Skeletal muscle satellite cell (primary cell): ENCODE results near the gene ZFP69B.

Experiments used
- H3K27me3 ChIP-seq: 2 replicates; pipeline ENCODE4 v1.7.0; 2013; ENCODE audit warnings: low read length; ENCODE audit not compliant: control insufficient read depth, insufficient read depth
- H3K36me3 ChIP-seq: 2 replicates; pipeline ENCODE4 v1.7.0; 2013; ENCODE audit warnings: mild to moderate bottlenecking, control low read depth, low read length; ENCODE audit not compliant: insufficient read depth
- H3K4me1 ChIP-seq: 2 replicates; pipeline ENCODE4 v1.7.0; 2013; ENCODE audit warnings: low read length; ENCODE audit not compliant: control insufficient read depth, insufficient read depth
- H3K4me2 ChIP-seq: 2 replicates; pipeline ENCODE4 v1.7.0; 2013; ENCODE audit warnings: mild to moderate bottlenecking, low read length
- H3K4me3 ChIP-seq: 2 replicates; pipeline ENCODE4 v1.7.0; 2013; ENCODE audit warnings: low read length
- H3K9ac ChIP-seq: 2 replicates; pipeline ENCODE4 v1.7.0; 2013; ENCODE audit warnings: mild to moderate bottlenecking, low read depth, low read length, moderate library complexity
- H3K9me3 ChIP-seq: replicated peaks from 2 replicates; pipeline ENCODE4 v1.7.0; 2013; ENCODE audit warnings: mild to moderate bottlenecking, control low read depth, low read length

Gene ZFP69B

DNA sequence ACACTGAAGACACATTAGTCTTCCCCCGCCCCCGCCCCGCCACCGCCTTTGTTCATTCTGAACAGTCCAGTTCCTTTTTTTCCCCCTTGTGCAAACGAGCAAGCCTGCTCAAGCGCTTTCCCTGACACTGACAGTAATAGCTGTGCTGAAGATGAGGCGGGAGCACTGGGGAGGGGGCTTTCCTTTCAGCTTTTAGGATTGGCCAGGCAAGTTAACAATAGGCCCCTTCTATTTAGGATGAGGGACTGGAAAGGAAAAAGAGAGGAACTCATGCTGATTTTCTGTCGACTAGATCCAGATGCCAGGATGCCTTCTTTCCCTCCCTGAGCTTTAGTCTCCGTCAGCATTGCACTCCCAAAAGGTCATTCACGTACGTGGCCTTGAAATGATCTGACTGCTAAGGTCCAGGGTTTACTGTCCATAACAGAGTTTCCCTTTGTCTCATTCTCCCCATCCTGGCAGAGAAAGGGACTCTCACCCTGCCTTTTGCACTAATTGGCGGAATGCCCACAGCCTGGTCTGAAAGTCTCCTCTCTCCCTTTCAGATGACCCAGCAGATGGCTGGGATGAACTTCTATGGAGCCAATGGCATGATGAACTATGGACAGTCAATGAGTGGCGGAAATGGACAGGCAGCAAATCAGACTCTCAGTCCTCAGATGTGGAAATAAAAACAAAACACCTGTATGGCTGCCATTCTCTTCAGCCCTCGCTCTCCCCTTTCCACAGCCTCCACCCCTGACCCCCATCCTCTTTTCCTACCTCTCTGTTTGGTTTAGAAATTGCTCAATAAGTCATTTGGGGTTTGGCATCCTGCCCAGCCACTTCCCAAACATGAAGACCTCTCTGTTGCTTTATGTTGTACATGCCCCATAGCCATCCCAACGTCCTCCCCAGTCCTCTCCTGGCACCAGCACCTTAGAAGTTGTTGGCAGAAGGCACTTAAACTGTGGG is 28.6 kb upstream of the ZFP69B start:
- H3K4me1 ChIP-seq: no peaks in the 10 kb centered on the region
- no peak overlapping the region for H3K4me2 ChIP-seq
- no peaks in the 10 kb centered on the region for H3K27me3 ChIP-seq
- no peaks in the 10 kb centered on the region for H3K9me3 ChIP-seq
- H3K4me3 ChIP-seq: no peak overlapping the region
- H3K36me3 ChIP-seq: peaks cover 41% of the 10 kb centered on the region
- H3K9ac ChIP-seq: no peak overlapping the region

DNA sequence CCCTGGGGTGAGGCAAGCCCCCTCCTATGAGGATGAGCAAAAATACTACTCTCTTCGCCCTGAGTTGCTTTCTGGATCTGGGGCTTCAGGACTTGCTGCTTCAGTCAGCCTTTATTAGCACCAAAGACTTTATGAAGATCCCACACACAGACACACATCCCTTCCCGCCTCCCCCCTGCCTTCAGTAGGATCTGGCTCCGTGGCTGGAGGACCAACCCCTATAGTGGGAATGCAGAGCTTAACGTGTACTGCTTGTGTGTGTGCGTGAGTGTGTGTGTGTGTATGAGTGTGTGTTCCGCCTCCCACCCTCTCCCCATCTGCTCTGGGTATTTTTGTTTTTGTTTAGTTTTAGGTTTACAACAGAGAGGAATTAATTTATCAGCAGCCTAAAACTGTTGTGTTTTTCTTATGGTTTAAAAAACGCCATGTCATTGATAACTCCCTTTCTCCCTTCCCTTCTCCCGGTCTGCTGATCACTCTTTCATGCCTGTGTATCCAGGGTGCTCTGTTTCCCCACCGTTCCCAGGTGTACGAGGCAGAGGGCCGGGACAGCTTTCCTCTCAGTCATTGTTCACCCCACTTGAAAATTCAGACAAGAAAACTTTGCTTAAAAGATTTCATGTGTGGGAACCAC is 27.5 kb upstream of the ZFP69B start:
- H3K9ac ChIP-seq: no peak overlapping the region
- no peak overlapping the region for H3K4me3 ChIP-seq
- no peak overlapping the region for H3K4me2 ChIP-seq
- no peaks in the 10 kb centered on the region for H3K4me1 ChIP-seq
- H3K9me3 ChIP-seq: no peaks in the 10 kb centered on the region
- no peaks in the 10 kb centered on the region for H3K27me3 ChIP-seq
- H3K36me3 ChIP-seq: peaks cover 31% of the 10 kb centered on the region

DNA sequence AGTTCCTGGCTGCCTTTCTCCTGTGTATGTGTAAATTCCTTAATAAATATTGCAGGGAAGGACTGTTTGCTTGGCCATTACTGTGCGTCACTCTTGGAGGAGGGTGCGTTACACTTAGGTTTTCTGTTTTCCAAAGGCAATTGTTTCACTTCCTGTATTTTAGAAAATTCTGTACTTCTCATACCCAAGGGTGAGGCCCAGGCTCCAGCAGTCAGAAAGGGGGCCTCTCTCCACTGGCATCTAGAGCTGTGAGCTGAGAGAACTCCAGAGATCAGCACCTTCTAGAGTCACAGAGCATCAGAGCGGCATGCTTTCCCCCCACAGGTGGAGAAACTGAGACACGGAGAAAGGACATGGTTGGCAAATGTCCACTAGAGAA is 27.0 kb upstream of the ZFP69B start:
- peaks cover 26% of the 10 kb centered on the region for H3K36me3 ChIP-seq
- no peak overlapping the region for H3K4me3 ChIP-seq
- H3K4me1 ChIP-seq: no peaks in the 10 kb centered on the region
- H3K9me3 ChIP-seq: no peaks in the 10 kb centered on the region
- no peak overlapping the region for H3K4me2 ChIP-seq
- H3K27me3 ChIP-seq: no peaks in the 10 kb centered on the region
- H3K9ac ChIP-seq: no peak overlapping the region

DNA sequence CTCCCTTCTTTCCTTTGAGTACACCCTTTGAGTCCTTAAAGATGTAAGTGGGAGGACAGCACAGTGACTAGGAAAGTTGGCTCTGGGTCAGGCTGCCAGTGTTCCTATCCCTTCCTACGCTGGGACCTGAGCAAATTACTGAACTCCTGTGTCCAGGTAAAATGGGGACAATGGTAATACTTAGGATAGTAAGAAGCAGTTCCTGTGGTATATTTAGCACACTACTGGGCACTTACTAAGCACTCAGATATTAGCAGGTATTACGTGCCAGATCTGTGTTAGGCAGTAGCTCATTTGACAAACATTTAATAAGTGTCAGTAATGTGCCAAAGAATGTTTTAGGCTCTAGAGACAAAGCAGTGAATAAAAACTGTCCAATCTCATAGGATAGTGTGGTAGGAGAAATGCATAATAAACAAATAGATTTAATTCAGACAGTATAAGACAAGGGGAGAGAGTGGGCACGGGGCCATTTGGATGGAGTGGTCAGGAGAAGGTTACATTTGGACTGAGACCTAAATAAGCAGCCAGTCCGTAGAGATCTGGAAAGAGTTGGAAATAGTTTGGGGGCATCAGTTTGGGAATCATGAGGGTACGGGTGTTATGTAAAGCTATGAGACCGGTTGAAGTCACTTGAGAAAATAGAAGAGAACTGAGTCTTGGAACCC is 26.2 kb upstream of the ZFP69B start:
- no peak overlapping the region for H3K9ac ChIP-seq
- no peak overlapping the region for H3K4me2 ChIP-seq
- H3K4me3 ChIP-seq: no peak overlapping the region
- H3K27me3 ChIP-seq: no peaks in the 10 kb centered on the region
- H3K36me3 ChIP-seq: peaks cover 19% of the 10 kb centered on the region
- no peaks in the 10 kb centered on the region for H3K4me1 ChIP-seq
- H3K9me3 ChIP-seq: no peaks in the 10 kb centered on the region

DNA sequence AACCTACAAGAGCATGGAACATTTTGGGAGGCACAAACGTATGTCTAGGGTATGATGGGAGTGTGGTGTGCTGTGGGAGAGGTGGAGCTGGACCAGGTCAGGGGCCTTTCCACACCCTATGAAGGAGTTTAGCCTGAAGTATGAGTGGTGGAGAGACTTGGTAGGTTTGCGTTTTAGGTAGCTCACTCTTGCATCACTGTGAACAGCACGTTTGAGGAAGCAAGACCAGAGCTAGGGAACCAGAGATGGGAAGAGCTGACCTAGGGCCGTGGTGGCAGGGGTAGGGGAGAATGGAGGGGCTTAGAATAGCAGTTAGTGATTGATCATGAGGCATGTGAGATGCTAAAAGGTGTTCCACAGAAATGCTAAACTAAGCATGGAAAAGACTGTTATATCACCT is 25.1 kb upstream of the ZFP69B start:
- Histone ChIP-seq H3K4me1 (no peaks in the 10 kb centered on the region), H3K4me3 (no peak overlapping the region), H3K36me3 (peaks cover 19% of the 10 kb centered on the region), H3K9me3 (no peaks in the 10 kb centered on the region), H3K4me2 (no peak overlapping the region), H3K9ac (no peak overlapping the region), H3K27me3 (no peaks in the 10 kb centered on the region)

DNA sequence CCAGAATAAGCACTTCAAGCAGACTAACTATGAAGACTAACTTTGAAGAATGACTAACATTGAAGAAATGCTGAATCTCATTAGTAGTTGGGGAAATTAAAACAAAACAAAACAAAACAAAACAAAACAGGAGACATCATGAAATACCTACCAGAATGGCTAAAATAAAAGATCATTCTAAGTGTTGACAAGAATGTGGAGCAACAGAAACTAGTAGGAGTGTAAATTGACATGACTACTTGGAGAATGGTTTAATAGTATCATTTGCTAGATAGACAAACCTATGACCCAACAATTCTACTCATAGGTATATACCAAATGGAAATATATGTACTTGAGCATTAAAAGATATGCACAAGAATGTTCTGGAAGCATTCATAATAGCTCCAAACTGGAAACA is 18.9 kb upstream of the ZFP69B start:
- H3K27me3 ChIP-seq: no peaks in the 10 kb centered on the region
- no peaks in the 10 kb centered on the region for H3K9me3 ChIP-seq
- H3K9ac ChIP-seq: no peak overlapping the region
- no peak overlapping the region for H3K4me2 ChIP-seq
- H3K36me3 ChIP-seq: no peaks in the 10 kb centered on the region
- H3K4me1 ChIP-seq: peaks cover 5% of the 10 kb centered on the region
- no peak overlapping the region for H3K4me3 ChIP-seq

DNA sequence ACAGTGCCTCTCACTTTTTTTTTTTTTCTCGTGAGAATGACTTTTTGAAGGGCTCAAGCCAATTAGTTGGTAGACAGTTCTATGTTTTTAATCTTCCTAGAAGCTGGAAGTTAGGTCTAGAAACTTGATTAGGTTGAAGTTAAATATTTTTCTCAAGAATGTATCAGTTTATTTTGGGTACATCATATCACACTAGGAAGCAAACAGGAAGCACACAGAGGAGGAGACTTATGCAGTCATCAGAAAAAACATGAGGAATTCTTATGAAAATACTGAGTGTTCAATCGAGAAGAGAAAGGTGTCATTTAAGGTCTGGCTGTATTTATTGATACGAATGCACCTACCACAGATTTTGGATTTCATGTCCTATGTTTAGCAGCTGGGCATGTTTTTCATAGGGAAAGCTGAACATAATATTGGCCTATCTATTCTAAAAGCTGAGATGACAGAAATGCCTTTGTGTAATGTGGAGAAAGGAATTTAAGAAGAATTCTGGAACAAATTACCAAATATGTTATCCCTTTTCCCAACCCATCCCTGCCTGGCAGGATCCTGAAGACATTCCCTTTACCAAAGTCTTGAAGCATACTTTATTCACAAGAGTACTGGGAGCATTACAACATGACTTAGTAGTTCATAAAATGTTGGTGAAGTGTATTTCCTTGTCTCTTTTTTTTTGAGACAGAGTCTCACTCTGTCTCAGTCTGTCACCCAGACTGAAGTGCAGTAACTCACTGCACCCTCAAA is 17.5 kb upstream of the ZFP69B start:
- Histone ChIP-seq H3K4me2 (no peak overlapping the region), H3K4me3 (no peak overlapping the region), H3K4me1 (peaks cover 5% of the 10 kb centered on the region), H3K27me3 (no peaks in the 10 kb centered on the region), H3K9ac (no peak overlapping the region), H3K9me3 (no peaks in the 10 kb centered on the region), H3K36me3 (no peaks in the 10 kb centered on the region)

DNA sequence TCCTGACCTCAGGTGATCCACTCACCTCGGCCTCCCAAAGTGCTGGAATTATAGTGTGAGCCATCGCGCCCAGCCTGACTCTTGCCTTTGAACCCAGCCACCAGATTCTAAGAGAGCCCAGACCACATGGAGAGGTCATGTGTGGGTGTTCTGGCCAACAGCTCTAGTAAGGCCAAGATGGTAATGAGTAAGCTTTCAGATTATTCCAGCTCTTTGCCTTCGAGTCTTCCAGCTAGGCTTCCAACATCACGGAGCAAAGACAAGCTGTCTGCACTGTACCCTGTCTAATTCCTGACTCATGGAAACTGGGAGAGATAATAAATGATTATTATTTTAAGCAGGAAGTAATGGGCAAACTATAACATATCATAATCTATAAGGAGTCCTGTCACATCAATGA is 14.8 kb upstream of the ZFP69B start:
- Histone ChIP-seq H3K9me3 (no peaks in the 10 kb centered on the region), H3K4me1 (peaks cover 5% of the 10 kb centered on the region), H3K27me3 (no peaks in the 10 kb centered on the region), H3K4me3 (no peak overlapping the region), H3K4me2 (no peak overlapping the region), H3K36me3 (no peaks in the 10 kb centered on the region), H3K9ac (no peak overlapping the region)

DNA sequence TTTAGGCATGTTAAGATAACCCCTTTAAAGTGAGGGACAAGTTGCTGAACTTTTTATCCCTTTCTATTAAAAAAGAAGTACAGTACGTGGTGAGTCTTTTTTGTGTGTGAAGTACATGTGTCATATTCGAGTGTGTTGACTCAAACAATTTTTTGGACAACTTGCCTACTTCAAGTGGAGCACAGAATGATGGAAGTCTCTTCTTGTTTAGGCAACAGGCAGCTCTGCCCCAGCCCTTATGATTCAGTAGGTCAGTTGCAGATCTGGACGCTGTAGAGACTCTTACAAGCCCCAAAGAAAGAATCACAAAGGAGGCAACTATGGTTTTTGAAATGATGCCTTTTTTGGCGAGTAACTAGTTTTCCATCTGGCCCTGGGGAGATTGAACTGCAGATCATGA is 14.4 kb upstream of the ZFP69B start:
- H3K4me2 ChIP-seq: no peak overlapping the region
- no peaks in the 10 kb centered on the region for H3K36me3 ChIP-seq
- H3K9me3 ChIP-seq: no peaks in the 10 kb centered on the region
- no peak overlapping the region for H3K9ac ChIP-seq
- peaks cover 5% of the 10 kb centered on the region for H3K4me1 ChIP-seq
- H3K27me3 ChIP-seq: no peaks in the 10 kb centered on the region
- H3K4me3 ChIP-seq: no peak overlapping the region

DNA sequence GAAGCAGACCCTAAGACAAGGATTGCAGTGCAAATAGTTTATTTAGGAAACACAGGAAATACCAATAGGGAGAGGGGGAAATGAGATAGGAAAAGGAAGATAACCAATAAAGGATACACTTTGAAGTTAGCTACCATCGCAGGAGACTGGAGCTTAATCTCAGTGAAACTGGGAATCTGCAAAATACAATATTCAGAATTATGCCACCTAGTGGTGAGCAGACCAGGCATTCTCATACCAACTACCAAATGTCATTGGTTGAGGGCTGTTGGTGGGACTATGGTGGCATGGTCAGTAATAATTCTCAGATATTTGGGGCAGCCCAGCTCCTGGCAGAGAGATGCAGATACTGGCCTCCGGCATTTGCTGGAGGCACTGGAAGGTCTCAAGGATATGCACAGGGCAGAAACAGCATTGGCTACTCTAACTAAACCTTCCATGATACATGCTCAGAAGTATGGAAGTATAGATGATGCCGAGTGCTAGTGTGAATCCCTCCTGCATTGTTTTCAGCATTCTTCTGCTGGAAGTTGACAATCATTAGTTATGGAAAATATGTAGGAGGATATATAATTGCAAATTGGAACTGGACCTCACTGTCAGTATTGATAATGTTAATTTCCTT is 11.8 kb upstream of the ZFP69B start:
- Histone ChIP-seq H3K4me2 (no peak overlapping the region), H3K9me3 (no peaks in the 10 kb centered on the region), H3K36me3 (no peaks in the 10 kb centered on the region), H3K9ac (no peak overlapping the region), H3K4me3 (no peak overlapping the region), H3K4me1 (peaks cover 5% of the 10 kb centered on the region), H3K27me3 (no peaks in the 10 kb centered on the region)

DNA sequence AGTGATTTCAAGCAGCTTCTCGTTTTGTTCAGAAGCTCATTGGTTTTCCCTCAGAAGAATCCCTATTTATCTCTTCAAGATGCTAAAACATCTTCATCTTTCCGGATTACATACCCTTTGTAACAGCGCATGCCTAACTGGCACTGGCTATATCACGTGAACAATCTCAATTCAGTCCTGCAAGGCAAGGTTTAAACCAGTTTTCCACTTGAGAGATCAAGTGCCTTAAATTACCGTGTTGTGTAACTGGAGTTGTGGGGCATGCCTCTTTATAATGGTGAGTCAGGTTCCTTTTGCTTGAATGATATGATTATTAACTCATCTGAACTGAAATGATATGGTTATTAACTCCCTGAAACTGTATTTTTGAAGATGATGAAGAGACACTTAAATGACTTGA is 11.0 kb upstream of the ZFP69B start:
- Histone ChIP-seq H3K4me2 (no peak overlapping the region), H3K9ac (no peak overlapping the region)

More for the DNA sequence above, 11.0 kb upstream of the ZFP69B start:
- no peaks in the 10 kb centered on the region for H3K27me3 ChIP-seq
- peaks cover 5% of the 10 kb centered on the region for H3K4me1 ChIP-seq
- H3K9me3 ChIP-seq: no peaks in the 10 kb centered on the region
- no peak overlapping the region for H3K4me3 ChIP-seq
- H3K36me3 ChIP-seq: no peaks in the 10 kb centered on the region
